Sciatic nerve (tissue), 2 donors: Measurements from ENCODE around the gene KYAT1. TPM values are rescaled to one million over a fixed set of nuclear protein-coding genes. Genes with fewer than 3 reads are reported as not detected.
"Not testable (repeated sequence)": the region's sequence is repeated elsewhere in the genome, so short reads cannot be mapped to it uniquely, and the experiment has no call there.

ENCODE experiments used
- ATAC-seq: fragments of 200-7000 bp; cut with Tn5 transposase; one replicate; pipeline ENCODE4 v1.9.1; 2020; ENCODE audit warnings: mild to moderate bottlenecking, moderate library complexity
- DNase-seq: peaks from one replicate; pipeline ENCODE4 v3.0.0-alpha.2; 2020; ENCODE audit warnings: low spot score
- intact Hi-C: fragments of 100-400 bp; cut with DNase I; formaldehyde crosslinking; loops from one replicate; pipeline ENCODE4 v1.14.2; 2022
- total RNA-seq: library from RNA; stranded (reverse); fragmentation: NEBNext Ultra II Directional; extraction: Animal tissue kit (Norgen Biotek cat#: 25700); gene quantifications from one replicate; pipeline ENCODE4 v1.2.1, GENCODE V29; 2021
- donor health status: DM: no; HTN: no; CAD: no.
- donor health status: DM: no; HTN: no; CAD: no.

KYAT1 gene
- total RNA-seq, 1 donor from 2014 or later: 12.8 TPM

- ATAC-seq (no peak), DNase-seq (no peak)
- intact Hi-C loops: no loop called here
These were observed 9.8 kb upstream of the KYAT1 start for GRCh38 chr9:128891321-128892220.

- intact Hi-C loops: no loop called here
- ATAC-seq (no peak), DNase-seq (no peak)
These were observed 6.2 kb upstream of the KYAT1 start for GRCh38 chr9:128887914-128888350.

- ATAC-seq (no peak), DNase-seq (no peak)
- intact Hi-C loops: no loop called here
These were observed 5.3 kb upstream of the KYAT1 start for GRCh38 chr9:128887049-128887448.

- intact Hi-C loops: no loop called here
- ATAC-seq: no peak
These were observed 4.6 kb upstream of the KYAT1 start for GRCh38 chr9:128886211-128886891.

GRCh38 chr9:128885798-128886197, 4.0 kb upstream of the KYAT1 start:
- ATAC-seq (no peak), DNase-seq (no peak)
- intact Hi-C loops: no loop called here

More at GRCh38 chr9:128886211-128886891, 4.6 kb upstream of the KYAT1 start:
- no peak for DNase-seq

GRCh38 chr9:128885376-128885775, 3.6 kb upstream of the KYAT1 start:
- ATAC-seq: no peak
- DNase-seq: no peak
- intact Hi-C loops: no loop called here

- intact Hi-C loops: loop anchor here (5.0 kb wide), 1 partner anchor 33 kb away; no protein-coding TSS in a partner anchor
- ATAC-seq (no peak), DNase-seq (no peak)
These were observed 2.4 kb upstream of the KYAT1 start for GRCh38 chr9:128884164-128884563.

GRCh38 chr9:128882677-128883603, 1.2 kb upstream of the KYAT1 start:
- intact Hi-C loops: loop anchor here (5.0 kb wide), 1 partner anchor 34 kb away; no protein-coding TSS in a partner anchor
- no peak for DNase-seq

GRCh38 chr9:128877852-128878251, 3.9 kb downstream of the KYAT1 start:
- intact Hi-C loops: no loop called here
- ATAC-seq: no peak
- no peak for DNase-seq

More at GRCh38 chr9:128882677-128883603, 1.2 kb upstream of the KYAT1 start:
- peak; percentile 6 for ATAC-seq

- ATAC-seq, intact Hi-C loops, DNase-seq: not testable (repeated sequence)
These were observed 10.8 kb downstream of the KYAT1 start for GRCh38 chr9:128870941-128871265.

- no peak for DNase-seq
- ATAC-seq: no peak
- intact Hi-C loops: no loop called here
These were observed 11.4 kb downstream of the KYAT1 start for GRCh38 chr9:128870128-128870940.

- peak; percentile 79 for ATAC-seq
- intact Hi-C loops: loop anchor here (5.0 kb wide), 1 partner anchor 64 kb away; no protein-coding TSS in a partner anchor
These were observed 18.1 kb downstream of the KYAT1 start for GRCh38 chr9:128863647-128864046.

GRCh38 chr9:128862401-128862851, 19.3 kb downstream of the KYAT1 start:
- intact Hi-C loops: loop anchor here (5.0 kb wide), 1 partner anchor 65 kb away; no protein-coding TSS in a partner anchor
- ATAC-seq (no peak), DNase-seq (no peak)

More at GRCh38 chr9:128863647-128864046, 18.1 kb downstream of the KYAT1 start:
- peak; percentile 87 for DNase-seq

- DNase-seq: no peak
- intact Hi-C loops: loop anchor here (5.0 kb wide), 1 partner anchor 66 kb away; no protein-coding TSS in a partner anchor
- no peak for ATAC-seq
These were observed 20.2 kb downstream of the KYAT1 start for GRCh38 chr9:128861501-128861900.

- DNase-seq (no peak), ATAC-seq (no peak)
- intact Hi-C loops: loop anchor here (5.0 kb wide), 1 partner anchor 66 kb away; no protein-coding TSS in a partner anchor
These were observed 20.8 kb downstream of the KYAT1 start for GRCh38 chr9:128860937-128861336.

GRCh38 chr9:128858476-128858875, 23.3 kb downstream of the KYAT1 start:
- intact Hi-C loops, ATAC-seq, DNase-seq: not testable (repeated sequence)

GRCh38 chr9:128854454-128854853, 27.3 kb downstream of the KYAT1 start:
- intact Hi-C loops, DNase-seq, ATAC-seq: not testable (repeated sequence)

- DNase-seq, intact Hi-C loops, ATAC-seq: not testable (repeated sequence)
These were observed 29.1 kb downstream of the KYAT1 start for GRCh38 chr9:128852646-128853045.
